Umbilical cord (tissue), 2 donors: Measurements from ENCODE around the gene ITPR2. TPM values are rescaled to one million over a fixed set of nuclear protein-coding genes. Genes with fewer than 3 reads are reported as not detected.
A peak's percentile ranks its signal among the peaks of the same experiment; 100 is the strongest.
"Not testable (repeated sequence)": the region's sequence is repeated elsewhere in the genome, so short reads cannot be mapped to it uniquely, and the experiment has no call there.

Experiments
- DNase-seq: peaks from one replicate; pipeline ENCODE4 v3.0.0-alpha.2; 2015; ENCODE audit warnings: low spot score
- total RNA-seq: library from RNA; depleted of rRNA; stranded (reverse); fragments of >200 nt; gene quantifications from one replicate; pipeline ENCODE4 v1.2.3, GENCODE V29; 2014; ENCODE audit warnings: low replicate concordance; ENCODE audit not compliant: insufficient read depth

ITPR2 gene
- total RNA-seq, 1 donor from 2014 or later = 175 TPM

DNA sequence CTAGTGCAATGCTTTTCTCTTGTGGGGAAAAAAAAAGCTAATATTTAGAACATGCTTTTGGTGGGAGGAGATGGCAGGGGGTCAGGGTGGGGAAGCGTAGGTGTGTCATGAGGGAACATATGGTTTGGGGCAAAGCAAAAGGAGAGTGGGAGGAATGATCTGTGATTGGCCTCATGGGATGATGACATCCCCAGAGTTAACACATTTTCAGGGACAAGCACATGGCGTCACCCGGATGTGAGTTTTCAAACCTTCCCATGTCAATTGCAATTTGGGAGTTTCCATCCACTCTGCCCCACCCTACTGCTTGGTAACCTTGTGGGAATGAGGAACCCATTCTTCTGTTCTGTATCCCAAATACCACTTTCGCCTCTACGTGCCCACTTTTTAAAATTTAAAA lies 473.4 kb downstream of the ITPR2 start:
- DNase-seq = no peak

DNA sequence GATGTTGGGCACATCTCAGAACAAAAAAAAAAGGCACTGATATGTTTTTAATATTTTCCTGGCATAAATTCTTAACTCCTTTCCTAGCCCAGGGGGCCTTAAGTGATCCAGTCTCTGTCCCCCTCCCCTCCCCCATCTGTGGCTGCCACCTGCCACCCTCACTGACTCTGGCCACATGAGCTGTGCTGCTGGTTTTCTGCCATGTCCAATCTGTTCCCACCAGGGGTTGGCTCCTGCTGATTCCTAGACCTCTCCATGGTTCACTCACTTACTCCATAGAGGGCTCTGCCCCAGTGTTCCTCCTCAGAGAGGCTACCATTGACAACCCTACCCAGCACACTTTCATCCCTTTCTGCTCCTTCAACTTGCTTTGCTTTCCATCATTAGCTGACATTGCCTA lies 474.3 kb downstream of the ITPR2 start:
- DNase-seq = no peak

DNA sequence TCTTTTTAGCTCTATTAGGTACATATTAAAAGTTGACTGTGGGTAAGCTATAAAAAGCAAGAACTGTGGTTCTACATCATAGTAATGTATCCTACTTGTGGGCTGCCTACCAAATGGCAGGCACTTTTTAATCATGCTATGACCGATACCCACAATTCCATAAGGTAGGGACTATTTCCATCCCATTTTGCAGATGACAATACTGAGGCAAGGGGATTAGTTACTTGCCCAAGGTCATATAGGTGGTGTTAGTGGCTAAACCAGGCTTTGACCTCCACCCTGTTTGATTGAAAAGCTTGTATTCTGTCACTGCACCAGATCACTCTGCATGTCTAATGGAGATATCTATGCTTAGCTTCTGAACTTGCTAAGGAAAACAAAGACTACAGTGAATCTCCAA lies 485.7 kb downstream of the ITPR2 start:
- no peak for DNase-seq

DNA sequence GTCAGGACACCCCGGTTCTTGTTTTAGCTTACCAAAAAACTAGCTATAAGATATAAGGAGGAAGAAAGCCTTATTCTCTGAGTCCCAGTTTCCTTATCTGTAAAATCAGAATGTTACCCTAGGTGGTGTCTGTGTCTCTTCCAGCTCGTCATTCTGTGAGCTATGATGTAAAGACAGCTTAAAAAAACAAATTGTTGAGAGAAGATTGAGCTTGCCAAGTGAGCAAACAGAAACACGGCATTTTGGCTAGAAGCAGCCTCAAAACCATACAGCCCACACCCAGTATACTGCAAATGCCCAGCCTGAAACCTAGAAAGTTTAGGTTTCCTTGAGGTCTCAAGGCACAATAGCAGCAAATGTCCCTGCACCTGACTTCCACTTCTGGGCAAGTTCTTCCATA lies 486.3 kb downstream of the ITPR2 start:
- no peak for DNase-seq

DNA sequence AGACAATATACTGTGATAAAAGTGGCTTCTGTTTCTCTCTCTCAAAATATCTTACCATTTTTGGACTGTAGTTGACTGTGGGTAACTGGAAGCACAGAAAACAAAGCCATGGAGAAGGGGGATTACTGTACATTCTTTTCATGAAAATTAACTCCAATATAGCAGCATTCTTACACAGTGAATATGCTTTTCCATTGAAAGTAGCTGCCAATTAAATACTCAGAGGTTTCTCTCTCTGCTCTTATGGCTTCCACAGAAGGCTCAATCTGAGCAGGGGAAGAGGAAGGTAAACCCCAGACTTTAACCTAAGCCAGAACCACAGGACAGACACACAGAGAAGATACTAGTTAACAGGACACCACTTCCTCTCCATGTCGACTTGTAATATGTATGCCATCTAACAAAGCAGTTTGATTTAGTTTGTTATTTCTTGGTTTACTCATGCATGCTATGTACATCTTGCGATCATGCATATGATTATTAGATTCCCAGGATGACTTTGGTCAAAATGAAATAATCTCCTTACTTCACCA lies 487.5 kb downstream of the ITPR2 start:
- no peak for DNase-seq

DNA sequence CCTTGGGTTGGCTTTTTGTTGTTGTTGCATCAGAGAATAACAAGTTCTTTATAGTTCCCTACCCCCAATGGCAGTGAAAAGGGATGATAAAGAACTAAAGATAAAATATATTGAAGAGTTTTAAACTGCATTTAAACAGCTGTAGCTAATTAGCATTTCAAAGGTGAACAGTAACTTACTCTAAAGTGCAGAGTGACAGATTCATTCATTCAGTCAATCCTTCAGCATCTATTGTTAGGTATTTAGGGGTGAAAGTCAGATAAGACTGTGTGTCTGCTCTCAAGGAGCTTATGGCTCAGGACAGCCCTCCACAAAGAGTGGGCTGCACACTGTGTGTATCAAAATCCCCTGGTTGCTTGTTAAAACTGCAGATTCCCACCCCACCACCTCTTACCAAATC lies 491.5 kb downstream of the ITPR2 start:
- no peak for DNase-seq

DNA sequence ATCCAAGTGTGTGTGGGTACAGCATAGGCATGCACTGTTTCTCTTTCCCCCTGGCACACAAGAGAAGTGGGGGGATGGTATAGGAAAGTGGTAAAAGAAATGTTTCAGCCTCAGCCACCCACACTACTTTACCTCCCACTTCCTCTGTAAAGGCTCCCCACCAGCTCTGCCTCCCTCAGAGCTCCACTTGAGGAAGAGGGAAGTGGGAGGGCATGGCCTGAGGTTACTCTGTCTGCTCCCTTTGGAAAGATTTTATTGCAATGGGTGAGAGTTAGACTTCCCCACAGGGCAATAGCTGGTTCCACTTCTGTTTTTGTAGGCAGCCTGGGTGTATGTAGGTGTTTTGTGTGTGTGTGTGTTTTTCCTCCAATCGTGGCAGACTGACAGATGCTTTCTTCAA lies 492.3 kb downstream of the ITPR2 start:
- DNase-seq = peak; percentile 44

DNA sequence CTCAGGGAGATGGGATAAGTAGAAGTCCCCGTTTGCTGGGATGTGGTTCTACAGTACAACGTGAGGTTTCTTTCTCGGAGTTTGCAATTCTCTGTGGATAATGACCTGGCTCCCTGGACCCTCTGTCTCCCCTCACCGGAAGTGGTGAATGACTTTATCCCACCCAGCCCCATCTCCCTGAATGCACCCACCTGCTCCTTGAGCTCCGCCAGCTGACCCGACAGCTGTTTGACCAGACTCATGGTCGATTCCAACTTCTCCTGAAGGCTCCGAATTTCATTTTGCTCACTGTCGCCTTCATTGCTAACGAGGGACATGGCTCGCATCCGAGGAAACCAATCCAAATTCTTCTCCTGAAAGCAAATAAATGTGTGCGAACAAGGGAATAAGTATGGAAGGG lies 493.0 kb downstream of the ITPR2 start:
- no peak for DNase-seq

DNA sequence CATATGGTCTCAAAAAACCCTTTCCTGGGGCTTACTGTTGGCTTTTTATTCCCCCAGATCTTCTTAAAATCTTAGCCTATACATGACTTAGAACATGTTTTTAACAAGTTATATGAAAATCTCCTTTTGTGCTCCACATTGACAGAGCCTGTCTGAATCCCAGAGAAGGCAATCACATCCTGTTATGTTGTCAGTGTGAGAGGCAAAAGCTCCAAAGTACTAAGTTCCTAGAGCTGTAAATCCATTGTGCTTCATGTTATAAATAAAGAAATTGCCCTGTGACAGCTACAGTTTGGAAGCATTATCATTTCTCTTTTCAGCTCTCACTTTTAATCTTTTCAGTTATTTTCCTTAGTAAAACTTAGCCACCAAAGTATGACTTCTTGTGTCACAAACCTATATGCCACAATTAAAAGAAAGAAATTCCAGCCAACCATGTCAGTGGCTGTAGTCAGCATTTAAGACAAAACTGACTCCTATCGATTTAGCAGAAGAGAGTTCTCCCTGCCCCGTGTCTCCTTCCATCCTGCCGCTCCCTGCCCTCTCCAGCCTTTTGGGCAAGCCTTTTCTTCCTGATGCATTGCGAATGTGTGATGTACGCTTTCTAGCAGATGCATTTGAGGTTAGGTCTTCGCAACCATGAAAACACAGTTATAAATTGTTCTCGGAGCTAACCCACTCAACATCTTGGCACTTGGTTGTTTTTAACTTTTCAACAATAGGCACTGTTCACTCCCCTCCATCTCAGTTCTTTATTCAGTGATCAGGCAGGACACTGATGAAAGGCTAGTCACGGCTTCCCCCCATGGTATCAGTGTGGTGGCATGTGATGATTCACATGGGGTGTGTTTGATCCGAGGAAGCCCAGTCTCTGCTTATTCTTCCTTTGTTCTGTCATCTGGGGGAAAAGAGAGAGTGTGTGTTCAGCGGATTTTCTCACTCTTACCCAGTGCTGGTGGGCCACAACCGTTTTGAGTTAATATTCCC lies 494.1 kb downstream of the ITPR2 start:
- DNase-seq = no peak

DNA sequence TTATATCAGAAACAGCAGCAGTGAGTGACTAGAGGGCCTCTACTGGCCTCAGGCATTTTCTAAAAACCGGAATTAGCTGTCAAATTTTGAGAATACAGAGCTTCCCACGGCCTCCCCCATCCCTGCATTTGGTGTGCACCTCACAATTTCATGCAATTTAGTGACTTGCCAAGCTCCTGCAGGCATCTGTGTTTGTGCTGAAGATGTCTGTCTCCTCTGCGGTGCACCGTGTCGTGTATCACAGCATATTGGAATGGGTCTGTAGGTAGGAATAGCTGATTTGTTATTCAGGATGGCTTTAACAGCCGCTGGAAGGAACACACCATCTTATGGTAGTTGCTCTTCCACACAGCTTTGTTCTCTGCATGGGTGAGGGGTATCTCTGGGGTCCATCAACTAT lies 497.3 kb downstream of the ITPR2 start:
- no peak for DNase-seq

DNA sequence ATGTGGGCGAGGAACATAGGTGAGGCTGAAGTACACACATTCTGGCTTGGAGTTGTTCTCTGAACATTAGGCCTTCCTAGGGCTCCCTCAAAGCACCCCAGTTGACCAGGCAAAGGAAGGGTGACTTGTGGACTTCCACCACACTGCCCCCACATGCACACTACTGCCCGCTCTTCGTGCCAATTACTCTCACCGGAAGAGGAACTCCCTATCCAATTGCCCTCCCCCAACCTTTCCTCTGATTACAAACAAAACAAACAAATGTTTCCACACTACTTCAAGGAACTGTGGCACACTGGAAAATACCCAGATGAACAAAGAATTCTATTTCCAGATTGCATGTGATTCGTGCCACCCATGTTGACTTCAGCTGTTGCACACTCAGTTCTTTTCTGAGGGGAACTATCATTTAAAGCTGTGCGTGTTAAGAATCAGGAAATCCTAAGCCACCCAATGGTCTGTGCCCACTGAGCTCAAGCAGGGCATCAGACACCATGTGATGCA lies 498.3 kb downstream of the ITPR2 start:
- peak; percentile 37 for DNase-seq

DNA sequence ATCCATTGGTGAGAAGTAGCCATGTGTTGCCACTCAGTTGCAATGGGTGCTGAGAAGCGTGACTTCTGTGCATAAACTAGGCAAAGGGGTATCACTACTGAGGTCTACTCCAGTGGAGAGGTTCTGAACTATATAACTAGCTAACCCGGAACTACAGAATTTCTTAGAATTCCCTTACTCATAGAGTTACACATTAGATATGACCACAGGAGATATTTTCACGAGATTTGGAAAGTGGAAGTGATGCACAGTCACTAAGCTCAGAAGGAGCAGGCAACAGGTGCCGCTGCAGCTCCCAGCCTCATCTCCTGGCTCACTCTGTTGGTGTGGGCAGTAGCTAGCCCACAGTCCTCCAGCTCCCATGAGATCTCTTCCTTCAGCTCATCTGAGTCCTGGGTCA lies 501.0 kb downstream of the ITPR2 start:
- DNase-seq = no peak

DNA sequence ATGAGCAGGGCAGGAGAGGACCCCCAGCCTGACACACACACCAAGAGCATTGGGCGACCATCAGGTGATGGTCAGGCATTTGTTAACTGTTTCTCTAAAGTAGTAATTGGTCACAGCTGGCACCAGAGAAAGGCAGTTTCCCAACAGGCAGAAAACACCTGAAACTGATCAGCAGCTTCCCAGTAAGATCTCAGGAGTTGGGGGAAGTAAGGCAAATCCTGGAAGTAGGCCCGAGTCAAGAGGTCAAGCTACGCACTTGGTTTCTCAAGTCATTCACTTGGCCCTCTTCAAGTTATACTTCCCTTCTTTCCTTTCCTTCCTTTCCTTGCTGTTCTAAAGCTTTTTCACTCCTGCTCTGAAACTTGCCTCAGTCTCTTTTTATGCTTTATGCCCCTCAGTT lies 501.9 kb downstream of the ITPR2 start:
- DNase-seq = no peak

DNA sequence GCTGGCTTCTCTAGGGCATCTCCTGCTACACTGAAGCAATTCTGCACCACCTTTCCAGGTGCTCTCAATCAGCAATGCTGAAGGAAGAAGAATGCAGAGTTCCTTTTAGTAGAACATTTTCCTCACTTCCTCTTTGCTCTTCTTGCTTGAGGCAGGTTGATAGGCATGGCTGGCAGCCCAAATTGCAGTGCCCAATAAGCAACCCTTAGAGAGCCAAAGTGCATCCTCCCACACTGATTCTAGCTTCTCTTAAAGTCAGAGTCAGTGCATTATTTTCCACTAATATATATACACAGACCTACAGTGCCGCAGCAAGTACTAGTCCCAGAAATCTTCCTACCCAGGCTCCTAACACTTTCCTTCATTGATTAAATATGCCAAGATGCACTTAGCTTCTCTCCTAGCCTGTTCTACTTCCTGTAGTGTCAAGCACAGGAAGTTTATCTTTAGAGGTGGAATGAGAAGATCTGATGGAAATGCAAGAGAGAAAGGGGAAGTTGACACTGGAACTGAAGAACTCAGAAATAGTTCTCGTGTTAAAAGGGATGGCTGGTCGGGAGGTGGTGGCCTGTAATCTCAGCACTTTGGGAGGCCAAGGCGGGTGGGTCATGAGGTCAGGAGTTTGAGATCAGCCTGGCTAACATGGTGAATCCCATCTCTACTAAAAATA lies 504.9 kb downstream of the ITPR2 start:
- DNase-seq = peak; percentile 35

DNA sequence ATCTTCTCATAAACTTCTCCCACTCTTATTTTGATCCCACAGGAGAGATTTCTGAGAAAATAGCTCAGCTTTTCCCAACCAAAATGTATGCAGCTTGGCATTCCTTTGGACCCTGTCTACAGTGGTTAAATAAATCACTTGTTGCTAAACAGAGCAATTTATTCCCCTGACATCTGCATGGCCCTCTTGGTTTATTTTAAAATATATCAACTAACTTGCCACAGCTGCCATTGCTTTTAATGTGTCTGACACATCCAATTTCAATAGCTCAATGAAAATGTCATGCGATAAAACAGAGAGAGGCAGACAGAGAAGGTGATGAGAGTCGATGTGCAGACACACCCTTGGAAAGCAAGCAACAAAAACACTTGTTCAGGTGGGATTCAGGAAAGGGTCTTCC lies 509.3 kb downstream of the ITPR2 start:
- DNase-seq = no peak

DNA sequence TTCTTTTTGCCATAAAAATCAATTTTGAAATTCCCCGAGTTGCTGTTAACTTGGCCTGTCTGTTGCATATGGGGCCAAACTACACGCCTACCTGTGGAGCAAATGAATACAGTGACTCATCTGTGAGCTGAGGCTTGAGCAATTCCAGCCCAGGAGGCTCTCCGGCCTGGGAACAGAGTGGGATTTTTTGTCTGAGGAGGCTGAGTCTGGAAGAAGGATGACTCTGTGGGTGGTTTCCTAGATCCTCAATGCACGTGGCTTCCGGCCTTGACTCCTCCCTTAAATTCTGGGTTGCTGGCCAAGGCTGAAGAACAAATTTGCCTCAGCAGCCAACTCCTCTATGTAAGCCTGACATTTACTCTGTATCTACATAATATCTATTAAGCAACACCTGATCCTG lies 513.5 kb downstream of the ITPR2 start:
- no peak for DNase-seq

DNA sequence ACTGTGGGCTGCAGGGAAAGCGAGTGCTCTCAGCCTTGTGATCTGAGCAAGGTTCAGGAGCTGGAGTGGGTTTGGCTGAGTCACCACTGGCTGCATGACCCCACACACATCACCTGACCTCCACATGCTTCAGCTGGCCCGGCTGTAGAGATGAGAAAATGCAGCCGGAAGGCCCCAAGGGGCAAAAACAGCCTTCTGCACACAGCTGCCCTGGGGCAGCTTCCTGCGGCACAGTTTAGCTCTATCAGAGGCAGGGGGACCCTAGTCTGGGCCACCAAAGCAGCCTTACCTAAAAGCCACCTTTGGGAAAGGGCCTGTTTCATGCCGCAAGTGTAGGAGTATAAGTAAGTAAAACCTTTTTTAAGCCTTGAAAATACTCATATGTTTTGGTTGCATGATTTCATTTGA lies 514.3 kb downstream of the ITPR2 start:
- no peak for DNase-seq

DNA sequence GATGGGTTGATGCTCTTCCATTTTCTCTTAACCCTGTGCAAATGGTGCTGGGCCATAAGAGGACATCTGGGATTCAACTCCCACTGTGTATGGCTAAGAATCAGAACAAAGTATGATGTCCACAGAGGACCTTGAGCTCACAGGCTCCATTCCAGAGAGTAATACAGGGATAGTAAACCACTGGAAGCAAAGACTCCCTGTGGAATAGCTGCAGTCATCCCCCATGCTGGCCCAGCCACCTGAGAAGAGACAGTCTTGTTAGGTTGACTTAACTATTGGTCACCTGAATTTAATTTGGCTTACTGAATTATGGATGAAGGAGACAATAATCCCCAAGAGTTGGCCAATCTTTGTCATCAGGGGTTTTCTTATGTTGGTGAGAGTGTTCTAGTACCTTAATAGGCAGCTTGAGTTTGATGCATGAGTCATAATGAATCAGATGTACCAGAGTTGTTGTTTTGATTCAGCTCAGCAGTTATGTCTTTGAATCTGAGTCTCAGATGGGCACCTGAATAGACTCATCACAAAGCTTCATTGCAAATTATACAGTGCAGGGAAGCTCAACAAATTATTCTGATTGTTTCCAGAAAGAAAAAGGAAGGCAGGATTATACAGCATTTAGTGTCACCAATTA lies 514.9 kb downstream of the ITPR2 start:
- no peak for DNase-seq

DNA sequence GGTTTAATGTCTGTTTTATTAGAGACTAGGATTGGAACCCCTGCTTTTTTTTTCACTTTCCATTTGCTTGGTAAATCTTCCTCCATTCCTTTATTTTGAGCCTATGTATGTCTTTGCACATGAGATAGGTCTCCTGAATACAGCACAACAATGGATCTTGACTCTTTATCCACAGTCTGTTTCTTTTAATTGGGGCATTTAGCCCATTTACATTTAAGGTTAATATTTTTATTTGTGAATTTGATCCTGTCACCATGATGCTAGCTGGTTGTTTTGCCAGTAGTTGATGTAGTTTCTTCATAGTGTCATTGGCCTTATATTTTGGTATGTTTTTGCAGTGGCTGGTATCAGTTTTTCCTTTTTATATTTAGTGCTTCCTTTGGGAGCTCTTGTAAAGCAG lies 518.9 kb downstream of the ITPR2 start:
- not testable (repeated sequence) for DNase-seq

DNA sequence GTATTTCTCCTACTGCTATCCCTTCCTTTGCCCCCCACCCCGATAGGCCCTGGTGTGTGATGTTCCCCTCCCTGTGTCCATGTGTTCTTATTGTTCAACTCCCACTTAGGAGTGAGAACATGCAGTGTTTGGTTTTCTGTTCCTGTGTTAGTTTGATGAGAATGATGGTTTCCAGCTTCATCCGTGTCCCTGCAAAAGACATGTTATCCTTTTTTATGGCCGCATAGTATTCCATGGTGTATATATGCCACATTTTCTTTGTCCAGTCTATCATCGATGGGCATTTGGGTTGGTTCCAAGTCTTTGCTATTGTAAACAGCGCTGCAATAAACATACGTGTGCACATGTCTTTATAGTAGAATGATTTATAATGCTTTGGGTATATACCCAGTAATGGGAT lies 522.5 kb downstream of the ITPR2 start:
- not testable (repeated sequence) for DNase-seq

DNA sequence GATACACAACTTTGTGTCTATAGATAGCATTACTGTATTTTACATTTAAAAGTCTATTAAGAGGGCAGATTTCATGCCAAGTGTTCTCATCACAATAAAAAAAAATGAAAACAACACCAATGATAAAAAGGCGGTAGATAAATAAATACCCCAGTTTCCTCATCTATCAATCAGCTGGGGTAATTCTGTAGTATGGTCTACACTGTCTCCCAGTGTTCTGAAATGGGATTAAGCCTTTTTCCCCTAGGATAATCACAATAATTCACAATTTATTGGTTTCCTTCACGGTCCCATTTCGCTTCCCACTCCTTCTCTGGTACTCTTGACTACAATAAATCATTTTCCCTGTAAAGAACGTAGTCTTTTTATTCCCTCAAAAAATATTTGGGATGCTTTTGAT lies 523.4 kb downstream of the ITPR2 start:
- no peak for DNase-seq

DNA sequence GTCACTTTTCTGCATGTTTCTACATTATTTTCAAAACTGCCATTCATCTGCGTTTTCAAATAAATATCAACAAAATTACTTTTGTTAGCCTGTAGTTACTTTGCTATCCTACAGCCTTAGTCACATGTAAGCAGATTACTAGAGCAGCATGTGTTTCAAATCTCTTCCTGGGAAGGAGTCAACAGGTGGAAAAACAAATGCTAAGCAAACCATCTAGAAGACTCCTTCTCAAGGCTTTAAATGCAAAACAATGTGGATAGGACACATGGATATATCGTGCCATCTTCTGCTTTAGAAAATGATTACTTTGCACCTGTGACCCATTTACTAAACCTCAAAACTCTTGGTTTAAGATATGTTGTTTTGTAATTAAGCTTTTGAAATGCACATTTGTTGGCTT lies 528.7 kb downstream of the ITPR2 start:
- DNase-seq = no peak
